ENCODE measurements around the gene ASB18. TPM values are rescaled to one million over a fixed set of nuclear protein-coding genes. Genes with fewer than 3 reads are reported as not detected.

The ASB18 gene
- total RNA-seq, 1 experiment from 2014 or later, result 0.46 TPM

GRCh38 chr2:236161531-236161930 is 102.7 kb downstream of the ASB18 start:
- no peaks in the 10 kb centered on the region; the same call in 1 of the 2 replicates for H4K20me1 ChIP-seq (ENCODE audit: insufficient read depth)
- H3K27me3 ChIP-seq (ENCODE audit: insufficient read depth, low read depth), result no peaks in the 10 kb centered on the region
- no peak overlapping the region for H3K27ac ChIP-seq
- H3F3A ChIP-seq (ENCODE audit: insufficient read depth, low read depth), result peaks cover 4% of the 10 kb centered on the region; the same call in 1 of the 2 replicates
- no peaks in the 10 kb centered on the region for H3K9me3 ChIP-seq (ENCODE audit: insufficient read depth, low read depth)
- ChIA-PET CTCF (no interaction called here), POLR2A (ENCODE audit: unreplicated experiment) (no interaction called here)
- H3K36me3 ChIP-seq (ENCODE audit: low read depth), result no peaks in the 10 kb centered on the region
- H3K4me3 ChIP-seq, result no peak overlapping the region
- no peak overlapping the region for H3K4me2 ChIP-seq
- no peak overlapping the region for H2AFZ ChIP-seq
- H3K4me1 ChIP-seq (replicated peaks; ENCODE audit: insufficient read depth), result no peaks in the 10 kb centered on the region
- no TSS peak for BruUV-seq (replicated peaks)
- DNase-seq, result no peak
- H3K79me2 ChIP-seq (ENCODE audit: low read depth), result no peaks in the 10 kb centered on the region
- no peak for TF ChIP-seq EZH2 (IDR thresholded peaks at IDR 0.05; ENCODE audit: low read depth)
- intact Hi-C loops (cut with micrococcal nuclease; ENCODE audit: unreplicated experiment), result no loop called here
- H3K9me2 ChIP-seq (ENCODE audit: insufficient read depth), result no peaks in the 10 kb centered on the region

- no peaks in the 10 kb centered on the region for H3K9me3 ChIP-seq (ENCODE audit: insufficient read depth, low read depth)
- no peaks in the 10 kb centered on the region for H3K36me3 ChIP-seq (ENCODE audit: low read depth)
- H3K27me3 ChIP-seq (ENCODE audit: insufficient read depth, low read depth), result no peaks in the 10 kb centered on the region
- TF ChIP-seq EZH2 (IDR thresholded peaks at IDR 0.05; ENCODE audit: low read depth) (no peak), CTCF (conservative IDR thresholded peaks at IDR 0.05) (no peak)
- no peaks in the 10 kb centered on the region for H3K79me2 ChIP-seq (ENCODE audit: low read depth)
- H3K4me2 ChIP-seq, result no peak overlapping the region
- peaks cover 4% of the 10 kb centered on the region; the same call in 1 of the 2 replicates for H3F3A ChIP-seq (ENCODE audit: insufficient read depth, low read depth)
- intact Hi-C loops (cut with micrococcal nuclease; ENCODE audit: unreplicated experiment), result no loop called here
- POLR2A ChIA-PET (ENCODE audit: unreplicated experiment), result no interaction called here
- no peaks in the 10 kb centered on the region; the same call in 1 of the 2 replicates for H4K20me1 ChIP-seq (ENCODE audit: insufficient read depth)
- no TSS peak for BruUV-seq (replicated peaks)
- no peaks in the 10 kb centered on the region for H3K9me2 ChIP-seq (ENCODE audit: insufficient read depth)
- no peak overlapping the region for H3K4me3 ChIP-seq
- no peak for DNase-seq
- H2AFZ ChIP-seq, result no peak overlapping the region
- CTCF ChIA-PET, result no interaction called here
- no peak overlapping the region for H3K27ac ChIP-seq
- H3K4me1 ChIP-seq (replicated peaks; ENCODE audit: insufficient read depth), result no peaks in the 10 kb centered on the region
Measured at GRCh38 chr2:236161082-236161462, 103.1 kb downstream of the ASB18 start.

- Histone ChIP-seq H3K27ac (no peak overlapping the region), H3K9me2 (ENCODE audit: insufficient read depth) (no peaks in the 10 kb centered on the region), H3K27me3 (ENCODE audit: insufficient read depth, low read depth) (no peaks in the 10 kb centered on the region), H3K9me3 (ENCODE audit: insufficient read depth, low read depth) (no peaks in the 10 kb centered on the region), H3K4me2 (no peak overlapping the region), H3K4me3 (no peak overlapping the region), H3K4me1 (replicated peaks; ENCODE audit: insufficient read depth) (no peaks in the 10 kb centered on the region), H4K20me1 (ENCODE audit: insufficient read depth) (no peaks in the 10 kb centered on the region; the same call in 1 of the 2 replicates), H2AFZ (no peak overlapping the region), H3F3A (ENCODE audit: insufficient read depth, low read depth) (peaks cover 3% of the 10 kb centered on the region; the same call in 1 of the 2 replicates), H3K79me2 (ENCODE audit: low read depth) (no peaks in the 10 kb centered on the region), H3K36me3 (ENCODE audit: low read depth) (no peaks in the 10 kb centered on the region)
- no peak for DNase-seq
- TF ChIP-seq EZH2 (IDR thresholded peaks at IDR 0.05; ENCODE audit: low read depth) (no peak), CTCF (conservative IDR thresholded peaks at IDR 0.05) (no peak)
- intact Hi-C loops (cut with micrococcal nuclease; ENCODE audit: unreplicated experiment), result no loop called here
- no TSS peak for BruUV-seq (replicated peaks)
- CTCF ChIA-PET, result no interaction called here
- POLR2A ChIA-PET (ENCODE audit: unreplicated experiment), result no interaction called here
Measured at GRCh38 chr2:236160366-236161081, 103.7 kb downstream of the ASB18 start.

GRCh38 chr2:236159778-236160170 is 104.4 kb downstream of the ASB18 start:
- Histone ChIP-seq H3K9me2 (ENCODE audit: insufficient read depth) (no peaks in the 10 kb centered on the region), H3K36me3 (ENCODE audit: low read depth) (no peaks in the 10 kb centered on the region), H3K79me2 (ENCODE audit: low read depth) (no peaks in the 10 kb centered on the region), H3F3A (ENCODE audit: insufficient read depth, low read depth) (no peaks in the 10 kb centered on the region), H2AFZ (no peak overlapping the region), H3K4me3 (no peak overlapping the region), H3K4me1 (replicated peaks; ENCODE audit: insufficient read depth) (no peaks in the 10 kb centered on the region), H3K9me3 (ENCODE audit: insufficient read depth, low read depth) (no peaks in the 10 kb centered on the region), H3K27ac (no peak overlapping the region), H3K27me3 (ENCODE audit: insufficient read depth, low read depth) (no peaks in the 10 kb centered on the region), H4K20me1 (ENCODE audit: insufficient read depth) (no peaks in the 10 kb centered on the region; the same call in 1 of the 2 replicates), H3K4me2 (no peak overlapping the region)
- ChIA-PET CTCF (no interaction called here), POLR2A (ENCODE audit: unreplicated experiment) (no interaction called here)
- intact Hi-C loops (cut with micrococcal nuclease; ENCODE audit: unreplicated experiment), result no loop called here
- TF ChIP-seq CTCF (conservative IDR thresholded peaks at IDR 0.05), result no peak
- TF ChIP-seq EZH2 (IDR thresholded peaks at IDR 0.05; ENCODE audit: low read depth), result no peak
- no TSS peak for BruUV-seq (replicated peaks)
- DNase-seq, result no peak
